Keratinocyte (primary cell): ENCODE data around the gene ZNF212.
A peak's percentile ranks its signal among the peaks of the same experiment; 100 is the strongest.

ENCODE experiments used
- CTCF ChIP-seq, 3 experiments: IDR thresholded peaks in 1 of 3; conservative IDR thresholded peaks in 1 of 3; optimal IDR thresholded peaks in 1 of 3; 2 replicates in 2 of 3; 3 replicates in 1 of 3; pipeline versions ENCODE3 to v1.5.1; 2011; ENCODE audit warnings: low read length in 3 of 3, mild to moderate bottlenecking in 3 of 3, moderate library complexity in 2 of 3, control low read depth in 1 of 3, inconsistent platforms in 1 of 3; ENCODE audit not compliant: insufficient read depth in 2 of 3; ENCODE audit errors: extremely low read depth in 1 of 3
- EZH2 ChIP-seq: IDR thresholded peaks from one replicate; pipeline ENCODE4 v1.6.1; 2012; ENCODE audit warnings: inconsistent platforms, mild to moderate bottlenecking, low read length, moderate library complexity

GRCh38 chr7:149197675-149198074 lies 41.8 kb upstream of the ZNF212 start:
- TF ChIP-seq CTCF (optimal IDR thresholded peaks at IDR 0.05 in 1 of 3, IDR thresholded peaks at IDR 0.05 in 1 of 3, conservative IDR thresholded peaks at IDR 0.05 in 1 of 3; ENCODE audit: extremely low read depth in 1 of 3, insufficient read depth in 2 of 3, low read length in 3 of 3) = peak; percentile 10 to 64 (median 14)
- no peak for TF ChIP-seq EZH2
